Upper lobe of left lung (tissue), 4 donors: ENCODE results near the gene DNAI7.

ENCODE experiments used
- CTCF ChIP-seq, 6 experiments: fragments of 450-650 bp in 4 of 6; fragments of 200-600 bp in 2 of 6; sonication (generic) in 2 of 6; IDR thresholded peaks; one replicate each; pipeline ENCODE4 v1.5.1; 2016 to 2019; ENCODE audit warnings: antibody characterized with exemption in 6 of 6
- EP300 ChIP-seq, 4 donors: sonication (generic); formaldehyde crosslinking; IDR thresholded peaks; one replicate each; pipeline ENCODE4 v1.5.1; 2017; ENCODE audit warnings: antibody characterized with exemption in 4 of 4, control low read depth in 2 of 4
- POLR2AphosphoS5 ChIP-seq, 2 donors: sonication (generic); formaldehyde crosslinking; IDR thresholded peaks; one replicate each; pipeline ENCODE4 v1.5.1; 2017; ENCODE audit warnings: antibody characterized with exemption in 2 of 2

- no peak for TF ChIP-seq CTCF (IDR thresholded peaks at IDR 0.05)
- TF ChIP-seq EP300 (IDR thresholded peaks at IDR 0.05) = no peak
- no peak for TF ChIP-seq POLR2AphosphoS5 (IDR thresholded peaks at IDR 0.05)
Measured at GRCh38 chr12:25156061-25156460, 38.9 kb downstream of the DNAI7 start.
